CD14-positive monocyte (primary cell): ENCODE measurements around the gene UBE2O. TPM values are rescaled to one million over a fixed set of nuclear protein-coding genes. Genes with fewer than 3 reads are reported as not detected.

Experiments used
- DNase-seq, 3 donors: peaks; one replicate each; pipeline ENCODE4 v3.0.0-alpha.2; 2011 to 2022
- H2AFZ ChIP-seq: 2 replicates; pipeline ENCODE4 v1.6.0; 2012; ENCODE audit warnings: mild to moderate bottlenecking, low read depth, low read length, inconsistent platforms; ENCODE audit not compliant: insufficient read depth, poor library complexity, severe bottlenecking
- H3K27ac ChIP-seq, 2 donors: 1 replicate in 1 of 2; 2 replicates in 1 of 2; pipeline ENCODE4 v1.5.1; 2012 to 2013; ENCODE audit warnings: low read length in 2 of 2, control low read depth in 1 of 2, inconsistent platforms in 1 of 2, low read depth in 1 of 2, mild to moderate bottlenecking in 1 of 2
- H3K27me3 ChIP-seq, 2 donors: one replicate each; pipeline versions ENCODE4 v1.6.0 to v1.6.1; 2011 to 2013; ENCODE audit warnings: low read length in 2 of 2; ENCODE audit not compliant: control insufficient read depth in 2 of 2, insufficient read depth in 2 of 2
- H3K36me3 ChIP-seq, 2 donors: replicated peaks in 1 of 2; 1 replicate in 1 of 2; 2 replicates in 1 of 2; pipeline versions ENCODE4 v1.5.1 to v1.6.1; 2012 to 2013; ENCODE audit warnings: low read length in 2 of 2, control low read depth in 1 of 2, inconsistent platforms in 1 of 2, mild to moderate bottlenecking in 1 of 2; ENCODE audit not compliant: insufficient read depth in 2 of 2, control insufficient read depth in 1 of 2
- H3K4me1 ChIP-seq, 2 donors: 1 replicate in 1 of 2; 2 replicates in 1 of 2; pipeline versions ENCODE4 v1.5.1 to v1.6.1; 2012 to 2013; ENCODE audit warnings: low read length in 2 of 2, control low read depth in 1 of 2, inconsistent platforms in 1 of 2, mild to moderate bottlenecking in 1 of 2, moderate library complexity in 1 of 2; ENCODE audit not compliant: insufficient read depth in 2 of 2, control insufficient read depth in 1 of 2
- H3K4me2 ChIP-seq: replicated peaks from 2 replicates; pipeline ENCODE3; 2012; ENCODE audit warnings: low read length, moderate library complexity, mild to moderate bottlenecking; ENCODE audit not compliant: poor library complexity, severe bottlenecking; ENCODE audit errors: extremely low read depth
- H3K4me3 ChIP-seq, 3 experiments: fragments of 200-600 bp in 1 of 3; sonication (generic) in 1 of 3; replicated peaks in 1 of 3; 1 replicate in 2 of 3; 2 replicates in 1 of 3; pipeline ENCODE4 v1.5.1; 2011 to 2013; ENCODE audit warnings: low read length in 3 of 3, mild to moderate bottlenecking in 3 of 3, control low read depth in 2 of 3, low read depth in 2 of 3, inconsistent platforms in 1 of 3, moderate library complexity in 1 of 3
- H3K79me2 ChIP-seq: 2 replicates; pipeline ENCODE4 v1.6.0; 2012; ENCODE audit warnings: mild to moderate bottlenecking, control low read depth, inconsistent platforms, low read length, moderate library complexity; ENCODE audit not compliant: insufficient read depth
- H3K9ac ChIP-seq: 2 replicates; pipeline ENCODE4 v1.6.0; 2017; ENCODE audit warnings: low read length, mild to moderate bottlenecking; ENCODE audit not compliant: insufficient read depth, poor library complexity, severe bottlenecking
- H3K9me3 ChIP-seq, 2 donors: replicated peaks in 1 of 2; 1 replicate in 1 of 2; 2 replicates in 1 of 2; pipeline versions ENCODE4 v1.5.1 to v1.6.1; 2012 to 2013; ENCODE audit warnings: low read length in 2 of 2, control low read depth in 1 of 2; ENCODE audit not compliant: control insufficient read depth in 1 of 2, insufficient read depth in 1 of 2
- H4K20me1 ChIP-seq: 2 replicates; pipeline ENCODE4 v1.6.0; 2012; ENCODE audit warnings: mild to moderate bottlenecking, low read length, control low read depth, moderate library complexity; ENCODE audit not compliant: insufficient read depth
- H3K27ac Mint-ChIP-seq, 7 donors: one replicate each; pipeline ENCODE4 v1.8.0; 2020; ENCODE audit warnings: mild to moderate bottlenecking in 7 of 7, mixed read lengths in 7 of 7, moderate library complexity in 6 of 7, inconsistent platforms in 2 of 7
- H3K27me3 Mint-ChIP-seq, 3 donors: one replicate each; pipeline ENCODE4 v1.8.0; 2021 to 2022; ENCODE audit warnings: low read depth in 3 of 3, mild to moderate bottlenecking in 3 of 3, mixed read lengths in 3 of 3, moderate library complexity in 3 of 3, inconsistent platforms in 1 of 3
- H3K36me3 Mint-ChIP-seq, 2 donors: one replicate each; pipeline ENCODE4 v1.8.0; 2020; ENCODE audit warnings: mixed read lengths in 2 of 2, inconsistent platforms in 1 of 2, mild to moderate bottlenecking in 1 of 2
- H3K4me1 Mint-ChIP-seq: one replicate; pipeline ENCODE4 v1.8.0; 2020; ENCODE audit warnings: mild to moderate bottlenecking, mixed read lengths
- H3K4me3 Mint-ChIP-seq, 2 donors: one replicate each; pipeline ENCODE4 v1.8.0; 2020; ENCODE audit warnings: mild to moderate bottlenecking in 2 of 2, mixed read lengths in 2 of 2, moderate library complexity in 1 of 2
- H3K9me3 Mint-ChIP-seq, 7 donors: one replicate each; pipeline ENCODE4 v1.8.0; 2020 to 2022; ENCODE audit warnings: mixed read lengths in 7 of 7, mild to moderate bottlenecking in 6 of 7, moderate library complexity in 6 of 7, inconsistent platforms in 2 of 7
- CTCF ChIP-seq: fragments of 200-600 bp; IDR thresholded peaks from one replicate; pipeline ENCODE4 v1.8.0; 2022; ENCODE audit warnings: antibody characterized with exemption, mild to moderate bottlenecking
- WGBS: methylation state at CpG from one replicate; pipeline ENCODE4 v1.1.5; 2013; ENCODE audit warnings: missing lambda C conversion rate; ENCODE audit not compliant: insufficient coverage; 5-methylcytosine and 5-hydroxymethylcytosine counted together
- intact Hi-C, 2 donors: fragments of 100-400 bp; cut with micrococcal nuclease; formaldehyde crosslinking; loops; one replicate each; pipeline versions ENCODE4 v1.15.0 to v1.15.1; 2023
- polyA plus RNA-seq, 3 donors: library from polyadenylated mRNA; depleted of rRNA in 1 of 3; unstranded in 2 of 3; stranded (reverse) in 1 of 3; fragments of 300-500 nt in 2 of 3; fragments of >200 nt in 1 of 3; fragmentation: Illumina TruSeq in 2 of 3; gene quantifications; 1 replicate in 2 of 3; 2 replicates in 1 of 3; pipeline ENCODE4 v1.2.3, GENCODE V29; 2012 to 2021

The UBE2O gene
- polyA plus RNA-seq, 3 donors, result 1.3 to 15.1 (median 4.5) TPM

GRCh38 chr17:76484228-76484725 lies 31.3 kb upstream of the UBE2O start:
- peaks cover 76% of the 10 kb centered on the region for H3K4me1 Mint-ChIP-seq
- H3K36me3 Mint-ChIP-seq, result peaks cover 39 to 57% of the 10 kb centered on the region in 2 donors
- H3K4me3 ChIP-seq, result peak overlapping the region in 1 of 3 experiments; percentile 21
- peak overlapping the region; percentile 94 to 98 (median 97) for H3K27ac Mint-ChIP-seq
- no peak for DNase-seq
- peaks cover 0 to 5% (median 3%) of the 10 kb centered on the region in 3 donors for H3K27me3 Mint-ChIP-seq
- no peak overlapping the region for H2AFZ ChIP-seq
- H4K20me1 ChIP-seq, result no peaks in the 10 kb centered on the region
- peak overlapping the region; percentile 84 to 89 for H3K27ac ChIP-seq
- WGBS, result 74% methylated on average over 8 of the region's 11 CpGs
- intact Hi-C loops, result loop anchor here in 1 of 2 donors (1.0 kb wide), 1 partner anchor 9 kb away; no protein-coding TSS in a partner anchor
- peaks cover 11 to 23% of the 10 kb centered on the region in 2 donors for H3K36me3 ChIP-seq
- peak overlapping the region; percentile 56 for H3K9ac ChIP-seq
- no peaks in the 10 kb centered on the region for H3K27me3 ChIP-seq
- no peak for TF ChIP-seq CTCF
- peaks cover 81 to 90% of the 10 kb centered on the region in 2 donors for H3K4me1 ChIP-seq
- H3K9me3 ChIP-seq, result no peaks in the 10 kb centered on the region
- peaks cover 0 to 2% (median 0%) of the 10 kb centered on the region in 7 donors for H3K9me3 Mint-ChIP-seq
- peaks cover 17% of the 10 kb centered on the region for H3K79me2 ChIP-seq
- H3K4me3 Mint-ChIP-seq, result peak overlapping the region in 1 of 2 donors; percentile 52
- H3K4me2 ChIP-seq, result peak overlapping the region; percentile 24

DNA sequence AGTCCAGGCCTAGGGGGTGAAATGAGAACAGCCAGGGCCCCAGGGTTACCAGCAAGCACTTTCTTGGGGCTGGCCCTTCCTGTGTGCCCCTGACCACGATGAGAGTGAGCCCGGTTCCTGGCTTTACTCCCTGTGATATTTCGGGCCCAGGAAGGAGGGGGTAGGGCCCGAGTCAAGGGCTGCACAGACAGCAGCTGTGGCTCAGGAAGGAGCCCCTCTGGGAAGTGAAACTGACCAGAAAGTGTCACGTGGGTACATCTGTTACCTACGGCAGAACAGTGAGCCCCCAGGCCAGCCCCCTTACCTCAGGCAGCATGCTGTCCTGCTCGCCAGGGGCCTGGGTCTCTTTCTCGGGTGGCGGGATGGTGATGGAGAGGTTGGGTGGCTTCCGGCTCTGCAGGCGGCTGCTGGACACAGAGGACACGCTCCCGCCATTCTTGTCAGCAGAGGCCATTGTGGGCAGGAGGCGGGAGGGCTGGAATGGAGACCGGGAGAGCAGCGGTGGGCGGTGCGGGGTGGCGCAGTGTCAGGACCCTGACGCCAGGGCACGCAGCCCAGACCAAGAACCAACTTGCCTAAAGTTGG lies 28.2 kb upstream of the UBE2O start:
- H2AFZ ChIP-seq, result peak overlapping the region; percentile 30
- Mint-ChIP-seq H3K4me1 (peaks cover 62% of the 10 kb centered on the region), H3K9me3 (peaks cover 0 to 2% (median 0%) of the 10 kb centered on the region in 7 donors), H3K27ac (peak overlapping the region; percentile 79 to 98 (median 88)), H3K27me3 (peaks cover 0 to 6% (median 3%) of the 10 kb centered on the region in 3 donors), H3K4me3 (peak overlapping the region; percentile 24 to 61), H3K36me3 (peaks cover 59 to 66% of the 10 kb centered on the region in 2 donors)
- H3K4me2 ChIP-seq, result peak overlapping the region; percentile 60
- H3K9me3 ChIP-seq, result no peaks in the 10 kb centered on the region
- H3K27ac ChIP-seq, result peak overlapping the region; percentile 65 to 80
- H4K20me1 ChIP-seq, result no peaks in the 10 kb centered on the region
- intact Hi-C loops, result loop anchor here in 1 of 2 donors (2.0 kb wide), 1 partner anchor 14 kb away; the partner anchor contains the start of gene AANAT
- peaks cover 34 to 45% of the 10 kb centered on the region in 2 donors for H3K36me3 ChIP-seq
- WGBS, result 21% methylated on average over 14 of the region's 21 CpGs
- peaks cover 69 to 70% of the 10 kb centered on the region in 2 donors for H3K4me1 ChIP-seq
- H3K27me3 ChIP-seq, result no peaks in the 10 kb centered on the region
- H3K4me3 ChIP-seq, result peak overlapping the region in 1 of 3 experiments; percentile 49
- TF ChIP-seq CTCF, result no peak
- DNase-seq, result peak in 2 of 3 donors; percentile 57
- peaks cover 8% of the 10 kb centered on the region for H3K79me2 ChIP-seq
- H3K9ac ChIP-seq, result peak overlapping the region; percentile 51
